K562 (cell line): ENCODE data around the gene PGS1. TPM values are rescaled to one million over a fixed set of nuclear protein-coding genes. Genes with fewer than 3 reads are reported as not detected.

Experiments
- ATAC-seq: fragments of 200-7000 bp; cut with Tn5 transposase; 3 replicates; pipeline ENCODE4 v1.9.1; 2020; ENCODE audit warnings: moderate library complexity
- BruUV-seq: library from RNA; stranded (reverse); fragments of 400-500 nt; replicated peaks from 2 replicates; lab custom pipeline; 2021; lab: Mats Ljungman, UMichigan
- CTCF ChIA-PET: fragments of 300-600 bp; formaldehyde crosslinking; extraction: SDS; loops from one replicate; lab custom pipeline; 2021; ENCODE audit warnings: low intra/inter-chr PET ratio; lab: Yijun Ruan, JAX
- POLR2A ChIA-PET: fragments of 300-600, 350-650 bp; sonication (Branson Sonifier 250); formaldehyde crosslinking; extraction: SDS; loops from one replicate; lab custom pipeline; 2021; ENCODE audit warnings: antibody characterized with exemption, inconsistent platforms; lab: Yijun Ruan, JAX
- DNase-seq, 4 experiments: peaks; one replicate each; pipeline versions ENCODE4 v3.0.0 to v3.0.0-alpha.2; 2011 to 2018; ENCODE audit warnings: low spot score in 3 of 4, mixed read lengths in 3 of 4; ENCODE audit errors: extremely low read depth in 1 of 4
- FAIRE-seq: peaks from 2 replicates; lab custom pipeline; 2011; peaks lifted over from hg19 to GRCh38; lab: Jason Lieb, UNC
- H2AFZ ChIP-seq: 2 replicates; pipeline ENCODE4 v1.6.0; 2011; ENCODE audit warnings: low read depth, low read length, control low read depth, inconsistent platforms
- H3K27ac ChIP-seq: fragments of 200-600 bp; 3 replicates; pipeline ENCODE4 v1.8.0; 2011; ENCODE audit warnings: low read depth, mild to moderate bottlenecking, control low read depth, inconsistent platforms, low read length, moderate library complexity, mixed read lengths; ENCODE audit errors: extremely low read depth
- H3K27me3 ChIP-seq, 2 experiments: fragments of 300-600 bp in 1 of 2; 2 replicates in 1 of 2; 3 replicates in 1 of 2; pipeline versions ENCODE4 v1.6.0 to v1.8.0; 2011; ENCODE audit warnings: inconsistent platforms in 2 of 2, low read length in 2 of 2, mild to moderate bottlenecking in 1 of 2, mixed read lengths in 1 of 2, moderate library complexity in 1 of 2; ENCODE audit not compliant: control insufficient read depth in 2 of 2, insufficient read depth in 2 of 2
- H3K36me3 ChIP-seq: fragments of 300-600 bp; 3 replicates; pipeline ENCODE4 v1.8.0; 2011; ENCODE audit warnings: mild to moderate bottlenecking, low read length, inconsistent platforms; ENCODE audit not compliant: control insufficient read depth, insufficient read depth
- H3K4me1 ChIP-seq, 2 experiments: fragments of 200-600 bp in 1 of 2; replicated peaks in 1 of 2; 2 replicates in 1 of 2; 3 replicates in 1 of 2; pipeline versions ENCODE4 v1.5.1 to v1.8.0; 2011; ENCODE audit warnings: inconsistent platforms in 2 of 2, low read length in 2 of 2, mild to moderate bottlenecking in 1 of 2, mixed read lengths in 1 of 2, moderate library complexity in 1 of 2; ENCODE audit not compliant: control insufficient read depth in 2 of 2, insufficient read depth in 2 of 2
- H3K4me2 ChIP-seq: 2 replicates; pipeline ENCODE4 v1.6.1; 2011; ENCODE audit warnings: low read length, control low read depth, inconsistent platforms, mixed read lengths; ENCODE audit not compliant: insufficient read depth
- H3K4me3 ChIP-seq: fragments of 200-600 bp; sonication (generic), shearing (Covaris generic); 2 replicates; pipeline ENCODE4 v1.5.1; 2016; ENCODE audit warnings: control low read depth, inconsistent platforms
- H3K79me2 ChIP-seq: fragments of 200-600 bp; 3 replicates; pipeline ENCODE4 v1.8.0; 2011; ENCODE audit warnings: low read length, inconsistent platforms; ENCODE audit not compliant: control insufficient read depth, insufficient read depth
- H3K9ac ChIP-seq, 2 experiments: 2 replicates each; pipeline versions ENCODE4 v1.6.0 to v1.6.1; 2011; ENCODE audit warnings: low read depth in 2 of 2, low read length in 2 of 2, control low read depth in 1 of 2, inconsistent platforms in 1 of 2, mild to moderate bottlenecking in 1 of 2, mixed read lengths in 1 of 2; ENCODE audit not compliant: insufficient read depth in 1 of 2
- H3K9me1 ChIP-seq: one replicate; pipeline ENCODE4 v1.6.0; 2011; ENCODE audit warnings: inconsistent platforms, mild to moderate bottlenecking, low read length, moderate library complexity; ENCODE audit not compliant: control insufficient read depth, insufficient read depth
- H3K9me3 ChIP-seq: replicated peaks from 2 replicates; pipeline ENCODE4 v1.5.1; 2011; ENCODE audit warnings: low read depth, low read length, inconsistent platforms; ENCODE audit not compliant: control insufficient read depth, insufficient read depth
- H4K20me1 ChIP-seq: replicated peaks from 2 replicates; pipeline ENCODE4 v1.6.1; 2011; ENCODE audit warnings: low read length, inconsistent platforms, mixed read lengths; ENCODE audit not compliant: control insufficient read depth, insufficient read depth
- CCNT2 ChIP-seq: IDR thresholded peaks from 2 replicates; pipeline ENCODE4 v1.6.1; 2011; ENCODE audit warnings: borderline replicate concordance, low read depth, mild to moderate bottlenecking, moderate library complexity, mixed read lengths, low read length; ENCODE audit not compliant: insufficient read length; ENCODE audit errors: extremely low read depth
- HIVEP1 ChIP-seq: fragments of 250-450 bp; sonication (Bioruptor Pico); IDR thresholded peaks from 2 replicates; pipeline ENCODE4 v1.4.0; 2020; ENCODE audit warnings: mild to moderate bottlenecking
- HMGN3 ChIP-seq: IDR thresholded peaks from 2 replicates; pipeline ENCODE4 v1.6.1; 2011; ENCODE audit warnings: borderline replicate concordance, low read depth, mild to moderate bottlenecking, mixed read lengths, low read length; ENCODE audit not compliant: insufficient read length; ENCODE audit errors: extremely low read depth
- RB1 ChIP-seq: fragments of 450-650 bp; IDR thresholded peaks from 2 replicates; pipeline ENCODE4 v1.6.1; 2017; ENCODE audit warnings: low read depth, mild to moderate bottlenecking
- RBFOX2 ChIP-seq: fragments of 200-400 bp; formaldehyde crosslinking; IDR thresholded peaks from 2 replicates; pipeline ENCODE4 v1.6.1; 2017; ENCODE audit warnings: low read depth, mild to moderate bottlenecking, low read length, moderate library complexity
- RFX1 ChIP-seq: fragments of 450-650 bp; IDR thresholded peaks from 2 replicates; pipeline ENCODE4 v1.6.1; 2016; ENCODE audit warnings: mild to moderate bottlenecking, moderate library complexity
- SMARCA4 ChIP-seq: fragments of 450-650 bp; IDR thresholded peaks from 2 replicates; pipeline ENCODE4 v1.6.1; 2016
- SRF ChIP-seq, 2 experiments: fragments of 250-450, 450-650 bp in 1 of 2; sonication (Bioruptor Pico) in 1 of 2; sonication (generic) in 1 of 2; formaldehyde crosslinking; IDR thresholded peaks; 2 replicates each; pipeline versions ENCODE4 v1.5.0 to v1.5.1; 2020 to 2022; ENCODE audit warnings: mild to moderate bottlenecking in 1 of 2, missing genetic modification reagents in 1 of 2
- ZBTB1 ChIP-seq: sonication (generic); formaldehyde crosslinking; IDR thresholded peaks from 2 replicates; pipeline ENCODE4 v1.8.1; 2023; ENCODE audit warnings: missing genetic modification reagents, low read depth, mild to moderate bottlenecking, borderline replicate concordance
- ZFX ChIP-seq: sonication (generic); formaldehyde crosslinking; IDR thresholded peaks from 2 replicates; pipeline ENCODE4 v1.8.0; 2022; ENCODE audit warnings: mild to moderate bottlenecking, missing genetic modification reagents, moderate library complexity
- WGBS: fragments of 100-300 bp; shearing (Covaris generic); methylation state at CpG from one replicate; pipeline ENCODE4 v1.1.6; 2016; ENCODE audit warnings: low coverage, mixed read lengths; ENCODE audit not compliant: insufficient coverage; ENCODE audit errors: missing lambda C conversion rate; 5-methylcytosine and 5-hydroxymethylcytosine counted together
- in situ Hi-C: fragments of 300-500 bp; cut with MboI; formaldehyde crosslinking; loops from 4 replicates; pipeline ENCODE4 v1.15.0; 2018; ENCODE audit warnings: inconsistent platforms, mixed read lengths
- intact Hi-C: fragments of 100-400 bp; cut with micrococcal nuclease; formaldehyde crosslinking; loops from 2 replicates; pipeline ENCODE4 v1.14.2; 2022
- polyA plus RNA-seq, 8 experiments: library from polyadenylated mRNA; depleted of rRNA in 4 of 8; stranded (reverse) in 5 of 8; unstranded in 3 of 8; fragments of >200 nt; fragmentation: Nextera tagmentation in 2 of 8; fragmentation: Illumina TruSeq in 1 of 8; extraction: Ambion mirVana in 2 of 8; extraction: Trizol in 1 of 8; gene quantifications; 2 replicates each; pipeline versions ENCODE4 v1.2.1 to v1.2.3, GENCODE V29; 2011 to 2014; ENCODE audit warnings: inconsistent platforms in 1 of 8, missing spikeins in 1 of 8
- total RNA-seq, 7 experiments: library from RNA; depleted of rRNA in 6 of 7; stranded (reverse); fragments of >200 nt in 6 of 7; fragmentation: Illumina TruSeq in 2 of 7; extraction: Trizol in 2 of 7; gene quantifications; 2 replicates each; pipeline versions ENCODE4 v1.2.1 to v1.2.3, GENCODE V29; 2011 to 2021; ENCODE audit warnings: low replicate concordance in 1 of 7
- TF ChIP-seq, protein P1 (sequence below): fragments of 250-450 bp; sonication (Bioruptor Pico); IDR thresholded peaks from 2 replicates; pipeline ENCODE4 v1.4.0; 2020
- TF ChIP-seq, protein P2 (sequence below), 2 experiments: IDR thresholded peaks; 2 replicates each; pipeline ENCODE4 v1.6.1; 2012; ENCODE audit warnings: improper control_type of control experiment in 2 of 2, low read depth in 2 of 2, low read length in 2 of 2, borderline replicate concordance in 1 of 2

PGS1 gene
- total and polyA plus RNA-seq, 9 of the 15 experiments (the other 6 are each of a cell fraction or from before 2014, with no cell fraction given): 1.3 to 39.4 (median 22.3) TPM

DNA sequence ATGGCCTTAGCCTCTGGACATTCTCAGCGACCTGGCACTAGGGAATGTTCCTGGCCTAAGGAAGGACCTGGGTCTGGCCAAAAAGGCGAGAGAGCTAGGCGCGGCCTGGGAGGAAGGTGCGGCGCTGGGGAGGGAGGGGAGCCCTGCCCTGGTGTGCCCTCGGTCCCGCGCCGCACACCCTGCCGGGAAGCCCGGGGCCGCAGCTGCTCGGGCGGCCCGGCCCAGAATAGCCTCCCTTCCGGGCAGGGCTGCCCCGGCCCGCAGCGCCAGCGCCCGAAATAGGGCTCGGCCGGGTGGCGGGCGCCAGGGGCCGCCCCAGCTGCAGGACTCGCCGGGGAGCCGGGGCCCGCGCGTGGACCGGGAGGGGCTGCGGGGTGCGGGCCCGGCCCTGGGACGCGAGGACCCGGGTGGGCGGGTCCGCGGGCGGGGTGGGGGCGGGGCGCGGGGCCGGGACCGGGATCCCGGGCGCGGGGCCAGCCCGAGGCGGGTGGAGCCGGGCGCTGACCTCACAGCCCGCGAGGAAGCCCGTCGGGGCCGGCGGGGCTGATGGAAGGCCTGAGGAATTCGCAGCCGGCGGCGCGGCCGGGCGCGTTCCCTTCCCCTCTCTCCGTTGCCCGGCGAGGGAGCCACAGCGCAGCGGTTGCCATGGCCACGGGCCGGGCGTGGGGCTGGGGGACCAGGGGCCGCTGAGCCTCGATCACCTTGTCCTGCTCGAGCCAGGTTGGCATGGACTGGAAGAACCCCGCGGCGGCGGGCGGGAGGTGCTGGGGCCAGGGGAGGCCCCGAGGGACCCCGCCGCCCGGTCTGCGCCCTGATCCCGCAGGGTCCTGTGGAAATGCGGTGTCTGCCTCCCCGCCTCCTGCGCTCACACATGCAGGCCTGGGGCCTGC lies 36.6 kb upstream of the PGS1 start:
- H3K79me2 ChIP-seq: no peaks in the 10 kb centered on the region
- H3K9ac ChIP-seq: peak overlapping the region in 1 of 2 experiments; percentile 85; a peak in 2 of 4 replicates
- intact Hi-C loops: no loop called here
- 31% methylated on average over 9 of the region's 95 CpGs for WGBS
- peak; percentile 76 for ATAC-seq
- in situ Hi-C loops: no loop called here
- no peak for FAIRE-seq
- CTCF ChIA-PET: no interaction called here
- H3K9me3 ChIP-seq: no peaks in the 10 kb centered on the region
- H3K4me1 ChIP-seq: peaks cover 0 to 29% of the 10 kb centered on the region in 2 experiments; a peak in 3 of 5 replicates
- POLR2A ChIA-PET: interaction anchor here (0.5 to 0.9 kb wide), 3 partner anchors 14 to 1015 kb away, joined by 3 to 4 read pairs (median 3); no protein-coding TSS in a partner anchor
- H3K4me2 ChIP-seq: no peak overlapping the region; the same call in 1 of the 2 replicates
- no peaks in the 10 kb centered on the region for H3K27me3 ChIP-seq
- H4K20me1 ChIP-seq: no peaks in the 10 kb centered on the region
- H3K4me3 ChIP-seq: peak overlapping the region; percentile 26
- H2AFZ ChIP-seq: peak overlapping the region; percentile 82
- no TSS peak for BruUV-seq
- peak; percentile 57 to 99 (median 93) for DNase-seq
- H3K27ac ChIP-seq: no peak overlapping the region
- H3K36me3 ChIP-seq: no peaks in the 10 kb centered on the region
- no peaks in the 10 kb centered on the region for H3K9me1 ChIP-seq
- TF ChIP-seq, protein P1, sequence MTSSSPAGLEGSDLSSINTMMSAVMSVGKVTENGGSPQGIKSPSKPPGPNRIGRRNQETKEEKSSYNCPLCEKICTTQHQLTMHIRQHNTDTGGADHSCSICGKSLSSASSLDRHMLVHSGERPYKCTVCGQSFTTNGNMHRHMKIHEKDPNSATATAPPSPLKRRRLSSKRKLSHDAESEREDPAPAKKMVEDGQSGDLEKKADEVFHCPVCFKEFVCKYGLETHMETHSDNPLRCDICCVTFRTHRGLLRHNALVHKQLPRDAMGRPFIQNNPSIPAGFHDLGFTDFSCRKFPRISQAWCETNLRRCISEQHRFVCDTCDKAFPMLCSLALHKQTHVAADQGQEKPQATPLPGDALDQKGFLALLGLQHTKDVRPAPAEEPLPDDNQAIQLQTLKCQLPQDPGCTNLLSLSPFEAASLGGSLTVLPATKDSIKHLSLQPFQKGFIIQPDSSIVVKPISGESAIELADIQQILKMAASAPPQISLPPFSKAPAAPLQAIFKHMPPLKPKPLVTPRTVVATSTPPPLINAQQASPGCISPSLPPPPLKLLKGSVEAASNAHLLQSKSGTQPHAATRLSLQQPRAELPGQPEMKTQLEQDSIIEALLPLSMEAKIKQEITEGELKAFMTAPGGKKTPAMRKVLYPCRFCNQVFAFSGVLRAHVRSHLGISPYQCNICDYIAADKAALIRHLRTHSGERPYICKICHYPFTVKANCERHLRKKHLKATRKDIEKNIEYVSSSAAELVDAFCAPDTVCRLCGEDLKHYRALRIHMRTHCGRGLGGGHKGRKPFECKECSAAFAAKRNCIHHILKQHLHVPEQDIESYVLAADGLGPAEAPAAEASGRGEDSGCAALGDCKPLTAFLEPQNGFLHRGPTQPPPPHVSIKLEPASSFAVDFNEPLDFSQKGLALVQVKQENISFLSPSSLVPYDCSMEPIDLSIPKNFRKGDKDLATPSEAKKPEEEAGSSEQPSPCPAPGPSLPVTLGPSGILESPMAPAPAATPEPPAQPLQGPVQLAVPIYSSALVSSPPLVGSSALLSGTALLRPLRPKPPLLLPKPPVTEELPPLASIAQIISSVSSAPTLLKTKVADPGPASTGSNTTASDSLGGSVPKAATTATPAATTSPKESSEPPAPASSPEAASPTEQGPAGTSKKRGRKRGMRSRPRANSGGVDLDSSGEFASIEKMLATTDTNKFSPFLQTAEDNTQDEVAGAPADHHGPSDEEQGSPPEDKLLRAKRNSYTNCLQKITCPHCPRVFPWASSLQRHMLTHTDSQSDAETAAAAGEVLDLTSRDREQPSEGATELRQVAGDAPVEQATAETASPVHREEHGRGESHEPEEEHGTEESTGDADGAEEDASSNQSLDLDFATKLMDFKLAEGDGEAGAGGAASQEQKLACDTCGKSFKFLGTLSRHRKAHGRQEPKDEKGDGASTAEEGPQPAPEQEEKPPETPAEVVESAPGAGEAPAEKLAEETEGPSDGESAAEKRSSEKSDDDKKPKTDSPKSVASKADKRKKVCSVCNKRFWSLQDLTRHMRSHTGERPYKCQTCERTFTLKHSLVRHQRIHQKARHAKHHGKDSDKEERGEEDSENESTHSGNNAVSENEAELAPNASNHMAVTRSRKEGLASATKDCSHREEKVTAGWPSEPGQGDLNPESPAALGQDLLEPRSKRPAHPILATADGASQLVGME (CRISPR knock-in tag): 0 out of 2 replicates have a peak, but pooled peaks have one; percentile 18
- TF ChIP-seq ZFX (peak; percentile 76), SRF (CRISPR knock-in tag; IDR thresholded peaks at IDR 0.05) (0 out of 4 replicates have a peak, but pooled peaks of 1 of the 2 experiments have one; percentile 18), RFX1 (peak; percentile 72), ZBTB1 (CRISPR knock-in tag) (no peak), CCNT2 (peak; percentile 39), RB1 (0 out of 2 replicates have a peak, but pooled peaks have one; percentile 10), HMGN3 (peak; percentile 33), RBFOX2 (peak; percentile 55), SMARCA4 (no peak), HIVEP1 (CRISPR knock-in tag) (no peak)
- TF ChIP-seq, protein P2, sequence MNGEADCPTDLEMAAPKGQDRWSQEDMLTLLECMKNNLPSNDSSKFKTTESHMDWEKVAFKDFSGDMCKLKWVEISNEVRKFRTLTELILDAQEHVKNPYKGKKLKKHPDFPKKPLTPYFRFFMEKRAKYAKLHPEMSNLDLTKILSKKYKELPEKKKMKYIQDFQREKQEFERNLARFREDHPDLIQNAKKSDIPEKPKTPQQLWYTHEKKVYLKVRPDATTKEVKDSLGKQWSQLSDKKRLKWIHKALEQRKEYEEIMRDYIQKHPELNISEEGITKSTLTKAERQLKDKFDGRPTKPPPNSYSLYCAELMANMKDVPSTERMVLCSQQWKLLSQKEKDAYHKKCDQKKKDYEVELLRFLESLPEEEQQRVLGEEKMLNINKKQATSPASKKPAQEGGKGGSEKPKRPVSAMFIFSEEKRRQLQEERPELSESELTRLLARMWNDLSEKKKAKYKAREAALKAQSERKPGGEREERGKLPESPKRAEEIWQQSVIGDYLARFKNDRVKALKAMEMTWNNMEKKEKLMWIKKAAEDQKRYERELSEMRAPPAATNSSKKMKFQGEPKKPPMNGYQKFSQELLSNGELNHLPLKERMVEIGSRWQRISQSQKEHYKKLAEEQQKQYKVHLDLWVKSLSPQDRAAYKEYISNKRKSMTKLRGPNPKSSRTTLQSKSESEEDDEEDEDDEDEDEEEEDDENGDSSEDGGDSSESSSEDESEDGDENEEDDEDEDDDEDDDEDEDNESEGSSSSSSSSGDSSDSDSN (IDR thresholded peaks at IDR 0.05; ENCODE audit: borderline replicate concordance in 1 of 2, low read depth in 2 of 2, low read length in 2 of 2): peak; percentile 46 to 73; a peak in 1 of 4 replicates
